GM18873 (cell line): ENCODE measurements around the gene LHFPL3.
"Not testable (repeated sequence)": the region's sequence is repeated elsewhere in the genome, so short reads cannot be mapped to it uniquely, and the experiment has no call there.

Experiments used
- ATAC-seq: cut with Tn5 transposase; IDR thresholded peaks from one replicate; pipeline ENCODE4 v1.9.1; 2021; ENCODE audit warnings: mild to moderate bottlenecking, moderate library complexity, moderate number of reproducible peaks; ENCODE audit not compliant: unreplicated experiment, low FRiP score

Gene LHFPL3

GRCh38 chr7:104328296-104328969 lies at the start of gene LHFPL3:
TSS of gene LHFPL3 (plus strand) at chr7:104328603.
- ATAC-seq = no peak

- ATAC-seq = not testable (repeated sequence)
These were observed 46.7 kb upstream of the LHFPL3 start for GRCh38 chr7:104281685-104282084.

GRCh38 chr7:104286839-104287238 lies 41.6 kb upstream of the LHFPL3 start:
- ATAC-seq = no peak

- no peak for ATAC-seq
These were observed 40.3 kb upstream of the LHFPL3 start for GRCh38 chr7:104288137-104288536.

- no peak for ATAC-seq
These were observed 34.1 kb upstream of the LHFPL3 start for GRCh38 chr7:104294291-104294690.

GRCh38 chr7:104296266-104296665 lies 32.1 kb upstream of the LHFPL3 start:
- ATAC-seq = no peak

GRCh38 chr7:104296900-104297299 lies 31.5 kb upstream of the LHFPL3 start:
- no peak for ATAC-seq

- ATAC-seq = no peak
These were observed 29.1 kb upstream of the LHFPL3 start for GRCh38 chr7:104299323-104299722.

- ATAC-seq = no peak
These were observed 28.6 kb upstream of the LHFPL3 start for GRCh38 chr7:104299777-104300176.

GRCh38 chr7:104306793-104307192 lies 21.6 kb upstream of the LHFPL3 start:
- no peak for ATAC-seq

GRCh38 chr7:104317948-104318629 lies 10.3 kb upstream of the LHFPL3 start:
- ATAC-seq = no peak

GRCh38 chr7:104327534-104327933 lies 869 bp upstream of the LHFPL3 start:
- no peak for ATAC-seq

GRCh38 chr7:104327938-104328295 lies 486 bp upstream of the LHFPL3 start:
- ATAC-seq = no peak

- no peak for ATAC-seq
These were observed 795 bp downstream of the LHFPL3 start for GRCh38 chr7:104328970-104329825.

- no peak for ATAC-seq
These were observed 13.1 kb downstream of the LHFPL3 start for GRCh38 chr7:104341546-104341945.

GRCh38 chr7:104352736-104353135 lies 24.3 kb downstream of the LHFPL3 start:
- no peak for ATAC-seq

- ATAC-seq = no peak
These were observed 28.8 kb downstream of the LHFPL3 start for GRCh38 chr7:104357166-104357565.

- ATAC-seq = no peak
These were observed 30.2 kb downstream of the LHFPL3 start for GRCh38 chr7:104358446-104359132.

- no peak for ATAC-seq
These were observed 34.4 kb downstream of the LHFPL3 start for GRCh38 chr7:104362756-104363155.

GRCh38 chr7:104363355-104363754 lies 35.0 kb downstream of the LHFPL3 start:
- no peak for ATAC-seq

- no peak for ATAC-seq
These were observed 38.0 kb downstream of the LHFPL3 start for GRCh38 chr7:104366390-104366789.
